Gastrocnemius medialis (tissue), 4 donors: ENCODE measurements around the gene PIK3CD. TPM values are rescaled to one million over a fixed set of nuclear protein-coding genes. Genes with fewer than 3 reads are reported as not detected.

Source experiments
- ATAC-seq, 2 donors: fragments of 150-250 bp; one replicate each; pipeline ENCODE4 v1.9.1; 2016
- DNase-seq, 2 donors: peaks; one replicate each; pipeline ENCODE4 v3.0.0-alpha.2; 2019
- H3K27ac ChIP-seq, 4 donors: fragments of 200-600 bp; sonication (generic); 1 replicate in 1 of 4; 2 replicates in 3 of 4; pipeline ENCODE4 v1.5.1; 2016 to 2018; ENCODE audit warnings: mild to moderate bottlenecking in 2 of 4, moderate library complexity in 1 of 4
- H3K27me3 ChIP-seq, 3 donors: fragments of 200-600 bp; sonication (generic) in 2 of 3; 1 replicate in 1 of 3; 2 replicates in 2 of 3; pipeline versions ENCODE4 v1.5.1 to v1.6.0; 2016 to 2019; ENCODE audit warnings: mild to moderate bottlenecking in 1 of 3, moderate library complexity in 1 of 3
- H3K36me3 ChIP-seq, 2 donors: fragments of 200-600 bp; sonication (generic) in 1 of 2; one replicate each; pipeline ENCODE4 v1.5.1; 2017 to 2018
- H3K4me1 ChIP-seq, 2 donors: fragments of 200-600 bp; sonication (generic) in 1 of 2; one replicate each; pipeline ENCODE4 v1.5.1; 2016 to 2017; ENCODE audit warnings: mild to moderate bottlenecking in 2 of 2
- H3K4me3 ChIP-seq, 4 donors: fragments of 200-600 bp; sonication (generic) in 3 of 4; 1 replicate in 1 of 4; 2 replicates in 3 of 4; pipeline ENCODE4 v1.5.1; 2016 to 2019; ENCODE audit warnings: mild to moderate bottlenecking in 2 of 4
- H3K9me3 ChIP-seq, 3 donors: fragments of 200-600 bp; sonication (generic) in 2 of 3; 1 replicate in 1 of 3; 2 replicates in 2 of 3; pipeline ENCODE4 v1.5.1; 2016 to 2019
- CTCF ChIP-seq, 5 experiments: fragments of 450-650 bp in 3 of 5; fragments of 200-600 bp in 2 of 5; sonication (generic) in 2 of 5; IDR thresholded peaks in 4 of 5; conservative IDR thresholded peaks in 1 of 5; 1 replicate in 4 of 5; 2 replicates in 1 of 5; pipeline ENCODE4 v1.5.1; 2016 to 2019; ENCODE audit warnings: antibody characterized with exemption in 5 of 5, mild to moderate bottlenecking in 3 of 5, moderate library complexity in 3 of 5
- POLR2A ChIP-seq, 2 donors: fragments of 450-650 bp; IDR thresholded peaks; one replicate each; pipeline ENCODE4 v1.6.1; 2017; ENCODE audit warnings: antibody characterized with exemption in 2 of 2, mild to moderate bottlenecking in 2 of 2, moderate library complexity in 2 of 2
- in situ Hi-C, 4 donors: fragments of 200-750 bp; cut with MboI; loops; one replicate each; pipeline versions ENCODE4 v1.15.0 to v1.8.0; 2017; ENCODE audit warnings: low sequenced_read_pairs in 4 of 4
- intact Hi-C: fragments of 100-400 bp; cut with DNase I; formaldehyde crosslinking; loops from one replicate; pipeline ENCODE4 v1.15.1; 2023; ENCODE audit warnings: low total_unique reads
- total RNA-seq, 4 donors: library from RNA; depleted of rRNA; stranded (reverse); fragments of >200 nt; gene quantifications; one replicate each; pipeline versions ENCODE4 v1.1.0 to v1.2.3, GENCODE V29; 2016

Gene PIK3CD
- total RNA-seq, 4 donors from 2014 or later, result 0.66 to 2.3 (median 1.3) TPM

GRCh38 chr1:9732123-9732971 is 80.8 kb downstream of the PIK3CD start:
- DNase-seq, result no peak
- in situ Hi-C loops, result no loop called here

GRCh38 chr1:9733160-9733789 is 81.7 kb downstream of the PIK3CD start:
- intact Hi-C loops (no loop called here), in situ Hi-C loops (no loop called here)
- peaks cover 8 to 87% of the 10 kb centered on the region in 2 donors for H3K36me3 ChIP-seq
- TF ChIP-seq CTCF (IDR thresholded peaks at IDR 0.05 in 4 of 5, conservative IDR thresholded peaks at IDR 0.05 in 1 of 5) (no peak), POLR2A (IDR thresholded peaks at IDR 0.05) (no peak)
- no peaks in the 10 kb centered on the region for H3K9me3 ChIP-seq
- DNase-seq, result no peak
- no peaks in the 10 kb centered on the region for H3K27me3 ChIP-seq
- no peak overlapping the region for H3K27ac ChIP-seq
- no peaks in the 10 kb centered on the region for H3K4me1 ChIP-seq
- no peak overlapping the region for H3K4me3 ChIP-seq
- no peak for ATAC-seq

More at GRCh38 chr1:9732123-9732971, 80.8 kb downstream of the PIK3CD start:
- H3K36me3 ChIP-seq, result peaks cover 8 to 88% of the 10 kb centered on the region in 2 donors
- no peak overlapping the region for H3K4me3 ChIP-seq
- ATAC-seq, result no peak
- H3K27me3 ChIP-seq, result no peaks in the 10 kb centered on the region
- TF ChIP-seq CTCF (IDR thresholded peaks at IDR 0.05 in 4 of 5, conservative IDR thresholded peaks at IDR 0.05 in 1 of 5) (no peak), POLR2A (IDR thresholded peaks at IDR 0.05) (no peak)
- no peak overlapping the region for H3K27ac ChIP-seq
- H3K4me1 ChIP-seq, result no peaks in the 10 kb centered on the region
- intact Hi-C loops, result no loop called here
- H3K9me3 ChIP-seq, result no peaks in the 10 kb centered on the region

- ATAC-seq (no peak), DNase-seq (no peak)
- no peaks in the 10 kb centered on the region for H3K4me1 ChIP-seq
- H3K9me3 ChIP-seq, result no peaks in the 10 kb centered on the region
- H3K27ac ChIP-seq, result no peak overlapping the region
- in situ Hi-C loops, result no loop called here
- H3K27me3 ChIP-seq, result no peaks in the 10 kb centered on the region
- H3K36me3 ChIP-seq, result peaks cover 3 to 87% of the 10 kb centered on the region in 2 donors
- no peak overlapping the region for H3K4me3 ChIP-seq
- TF ChIP-seq CTCF (IDR thresholded peaks at IDR 0.05 in 4 of 5, conservative IDR thresholded peaks at IDR 0.05 in 1 of 5) (no peak), POLR2A (IDR thresholded peaks at IDR 0.05) (no peak)
- intact Hi-C loops, result no loop called here
Observed at GRCh38 chr1:9735800-9736199, 84.3 kb downstream of the PIK3CD start.

GRCh38 chr1:9736241-9736640 is 84.7 kb downstream of the PIK3CD start:
- H3K27ac ChIP-seq, result no peak overlapping the region
- H3K27me3 ChIP-seq, result no peaks in the 10 kb centered on the region
- H3K4me3 ChIP-seq, result no peak overlapping the region
- intact Hi-C loops, result no loop called here
- in situ Hi-C loops, result no loop called here
- DNase-seq, result no peak
- no peaks in the 10 kb centered on the region for H3K9me3 ChIP-seq
- peaks cover 3 to 87% of the 10 kb centered on the region in 2 donors for H3K36me3 ChIP-seq
- no peak for ATAC-seq
- H3K4me1 ChIP-seq, result no peaks in the 10 kb centered on the region
- TF ChIP-seq CTCF (IDR thresholded peaks at IDR 0.05 in 4 of 5, conservative IDR thresholded peaks at IDR 0.05 in 1 of 5), result no peak
- no peak for TF ChIP-seq POLR2A (IDR thresholded peaks at IDR 0.05)
